Measurements from ENCODE around the gene ELMO1. TPM values are rescaled to one million over a fixed set of nuclear protein-coding genes. Genes with fewer than 3 reads are reported as not detected.

ELMO1 gene
- polyA plus RNA-seq, 1 experiment, result not detected

GRCh38 chr7:37085600-37085999 lies 363.1 kb downstream of the ELMO1 start:
- Histone ChIP-seq H3K4me3 (ENCODE audit: low read depth, low read length) (no peak overlapping the region), H3K27ac (ENCODE audit: low read depth, low read length) (no peak overlapping the region), H3K9me3 (ENCODE audit: control insufficient read depth, insufficient read depth, low read length) (no peaks in the 10 kb centered on the region), H3K27me3 (ENCODE audit: control insufficient read depth, insufficient read depth, low read length) (no peaks in the 10 kb centered on the region)
- ChIA-PET POLR2A (no interaction called here), CTCF (no interaction called here)
- no peak for DNase-seq (ENCODE audit: low read depth, low spot score)
- TF ChIP-seq, protein P1, sequence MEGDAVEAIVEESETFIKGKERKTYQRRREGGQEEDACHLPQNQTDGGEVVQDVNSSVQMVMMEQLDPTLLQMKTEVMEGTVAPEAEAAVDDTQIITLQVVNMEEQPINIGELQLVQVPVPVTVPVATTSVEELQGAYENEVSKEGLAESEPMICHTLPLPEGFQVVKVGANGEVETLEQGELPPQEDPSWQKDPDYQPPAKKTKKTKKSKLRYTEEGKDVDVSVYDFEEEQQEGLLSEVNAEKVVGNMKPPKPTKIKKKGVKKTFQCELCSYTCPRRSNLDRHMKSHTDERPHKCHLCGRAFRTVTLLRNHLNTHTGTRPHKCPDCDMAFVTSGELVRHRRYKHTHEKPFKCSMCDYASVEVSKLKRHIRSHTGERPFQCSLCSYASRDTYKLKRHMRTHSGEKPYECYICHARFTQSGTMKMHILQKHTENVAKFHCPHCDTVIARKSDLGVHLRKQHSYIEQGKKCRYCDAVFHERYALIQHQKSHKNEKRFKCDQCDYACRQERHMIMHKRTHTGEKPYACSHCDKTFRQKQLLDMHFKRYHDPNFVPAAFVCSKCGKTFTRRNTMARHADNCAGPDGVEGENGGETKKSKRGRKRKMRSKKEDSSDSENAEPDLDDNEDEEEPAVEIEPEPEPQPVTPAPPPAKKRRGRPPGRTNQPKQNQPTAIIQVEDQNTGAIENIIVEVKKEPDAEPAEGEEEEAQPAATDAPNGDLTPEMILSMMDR (IDR thresholded peaks at IDR 0.05; ENCODE audit: low read depth, low read length), result no peak

DNA sequence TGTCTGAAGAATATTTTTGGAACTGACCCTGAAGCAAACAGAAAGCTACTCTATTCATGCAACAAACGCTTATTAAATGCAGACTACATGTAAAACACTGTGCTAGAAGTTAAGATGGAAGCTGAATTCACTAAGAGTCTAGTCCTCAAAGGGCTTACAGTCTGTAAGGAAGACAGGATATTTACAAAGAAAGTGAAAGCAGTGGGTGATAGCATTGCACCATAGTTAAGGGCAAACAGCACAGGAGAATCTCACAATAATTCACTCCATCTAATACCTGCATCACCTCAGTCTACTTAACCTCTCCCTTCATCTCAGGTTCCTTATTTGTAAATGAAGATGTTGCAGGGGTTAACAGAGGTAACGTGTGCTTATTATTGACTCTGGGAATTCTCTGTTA lies 364.4 kb downstream of the ELMO1 start:
- ChIA-PET CTCF (no interaction called here), POLR2A (no interaction called here)
- no peak overlapping the region for H3K27ac ChIP-seq (ENCODE audit: low read depth, low read length)
- no peak overlapping the region for H3K4me3 ChIP-seq (ENCODE audit: low read depth, low read length)
- no peak for DNase-seq (ENCODE audit: low read depth, low spot score)
- H3K27me3 ChIP-seq (ENCODE audit: control insufficient read depth, insufficient read depth, low read length), result no peaks in the 10 kb centered on the region
- no peaks in the 10 kb centered on the region for H3K9me3 ChIP-seq (ENCODE audit: control insufficient read depth, insufficient read depth, low read length)
- TF ChIP-seq, protein P1 (IDR thresholded peaks at IDR 0.05; ENCODE audit: low read depth, low read length), result no peak

GRCh38 chr7:37083311-37084096 lies 365.2 kb downstream of the ELMO1 start:
- POLR2A ChIA-PET, result no interaction called here
- no peak for DNase-seq (ENCODE audit: low read depth, low spot score)
- CTCF ChIA-PET, result interaction anchor here (1.0 to 1.2 kb wide), 3 partner anchors 97 to 117 kb away, joined by 3 to 5 read pairs (median 4); no protein-coding TSS in a partner anchor
- H3K9me3 ChIP-seq (ENCODE audit: control insufficient read depth, insufficient read depth, low read length), result no peaks in the 10 kb centered on the region
- H3K27ac ChIP-seq (ENCODE audit: low read depth, low read length), result no peak overlapping the region
- TF ChIP-seq, protein P1 (IDR thresholded peaks at IDR 0.05; ENCODE audit: low read depth, low read length), result no peak
- H3K27me3 ChIP-seq (ENCODE audit: control insufficient read depth, insufficient read depth, low read length), result no peaks in the 10 kb centered on the region
- no peak overlapping the region for H3K4me3 ChIP-seq (ENCODE audit: low read depth, low read length)

GRCh38 chr7:37081436-37081835 lies 367.2 kb downstream of the ELMO1 start:
- ChIA-PET CTCF (no interaction called here), POLR2A (interaction anchor here (0.6 kb wide), 1 partner anchor 1045 kb away, joined by 3 read pairs; no protein-coding TSS in a partner anchor)
- TF ChIP-seq, protein P1 (IDR thresholded peaks at IDR 0.05; ENCODE audit: low read depth, low read length), result no peak
- Histone ChIP-seq H3K27me3 (ENCODE audit: control insufficient read depth, insufficient read depth, low read length) (no peaks in the 10 kb centered on the region), H3K27ac (ENCODE audit: low read depth, low read length) (no peak overlapping the region), H3K4me3 (ENCODE audit: low read depth, low read length) (no peak overlapping the region), H3K9me3 (ENCODE audit: control insufficient read depth, insufficient read depth, low read length) (no peaks in the 10 kb centered on the region)
- DNase-seq (ENCODE audit: low read depth, low spot score), result no peak

DNA sequence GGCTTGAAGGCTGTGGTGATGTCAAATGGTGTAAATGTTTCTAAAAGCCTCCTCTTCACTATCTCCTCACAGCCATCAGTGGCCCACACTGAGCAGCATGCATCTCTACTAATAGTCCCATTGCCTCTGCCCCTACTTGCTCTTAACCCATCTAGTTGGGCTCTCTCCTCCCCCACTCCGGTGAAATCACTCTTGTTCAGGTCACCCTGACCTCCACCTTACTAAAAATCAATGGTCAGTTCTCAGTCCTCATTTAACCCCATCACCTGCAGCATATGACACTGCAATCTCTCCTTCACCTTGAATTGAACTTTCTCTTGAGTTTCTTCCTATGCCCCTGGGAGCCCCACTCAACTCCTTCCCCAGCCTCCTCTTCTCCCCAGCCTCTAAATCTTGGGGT lies 369.2 kb downstream of the ELMO1 start:
- TF ChIP-seq, protein P1 (IDR thresholded peaks at IDR 0.05; ENCODE audit: low read depth, low read length), result no peak
- POLR2A ChIA-PET, result no interaction called here

More for the DNA sequence above, 369.2 kb downstream of the ELMO1 start:
- Histone ChIP-seq H3K27me3 (ENCODE audit: control insufficient read depth, insufficient read depth, low read length) (no peaks in the 10 kb centered on the region), H3K27ac (ENCODE audit: low read depth, low read length) (no peak overlapping the region), H3K9me3 (ENCODE audit: control insufficient read depth, insufficient read depth, low read length) (no peaks in the 10 kb centered on the region), H3K4me3 (ENCODE audit: low read depth, low read length) (no peak overlapping the region)
- DNase-seq (ENCODE audit: low read depth, low spot score), result no peak
- CTCF ChIA-PET, result no interaction called here
